Mucosa of descending colon (tissue), 3 donors: ENCODE data around the gene TMEM14A. TPM values are rescaled to one million over a fixed set of nuclear protein-coding genes. Genes with fewer than 3 reads are reported as not detected.
"Not testable (repeated sequence)": the region's sequence is repeated elsewhere in the genome, so short reads cannot be mapped to it uniquely, and the experiment has no call there.

ENCODE experiments used
- ATAC-seq: fragments of 200-7000 bp; cut with Tn5 transposase; one replicate; pipeline ENCODE4 v1.9.1; 2020; ENCODE audit warnings: mild to moderate bottlenecking, moderate library complexity
- DNase-seq, 3 donors: peaks; one replicate each; pipeline ENCODE4 v3.0.0-alpha.2; 2020
- H3K36me3 ChIP-seq: fragments of 200-600 bp; one replicate; pipeline ENCODE4 v1.8.0; 2021; ENCODE audit warnings: low read depth, mild to moderate bottlenecking
- H3K4me1 ChIP-seq: fragments of 200-600 bp; one replicate; pipeline ENCODE4 v1.8.0; 2021; ENCODE audit warnings: low read depth, mild to moderate bottlenecking
- H3K4me3 ChIP-seq: fragments of 200-600 bp; one replicate; pipeline ENCODE4 v1.8.0; 2021; ENCODE audit warnings: mild to moderate bottlenecking
- H3K9me3 ChIP-seq: fragments of 200-600 bp; one replicate; pipeline ENCODE4 v1.8.0; 2021; ENCODE audit warnings: mild to moderate bottlenecking
- intact Hi-C, 2 donors: fragments of 100-400 bp; cut with DNase I in 1 of 2; cut with micrococcal nuclease in 1 of 2; formaldehyde crosslinking; loops; one replicate each; pipeline versions ENCODE4 v1.11.0 to v1.11.1; 2022; cut with DNase I, micrococcal nuclease
- total RNA-seq, 3 donors: library from RNA; stranded (reverse); fragmentation: NEBNext Ultra II Directional in 2 of 3; extraction: Animal tissue kit (Norgen Biotek cat#: 25700) in 2 of 3; gene quantifications; one replicate each; pipeline versions ENCODE4 v1.2.1 to v1.2.4, GENCODE V29; 2021 to 2023
- TF ChIP-seq, protein P1 (sequence below): fragments of 200-600 bp; IDR thresholded peaks from one replicate; pipeline ENCODE4 v1.8.0; 2022; ENCODE audit warnings: antibody characterized with exemption, mild to moderate bottlenecking
- donor health status: DM: no; HTN: no; CAD: no; lungs with moderate emphysema.
- donor health status: DM: no; HTN: no; CAD: no.
- donor health status: DM: no; HTN: yes; CAD: no.

Gene TMEM14A
- total RNA-seq, 3 donors from 2014 or later: 14.1 to 18.5 (median 17.7) TPM

DNA sequence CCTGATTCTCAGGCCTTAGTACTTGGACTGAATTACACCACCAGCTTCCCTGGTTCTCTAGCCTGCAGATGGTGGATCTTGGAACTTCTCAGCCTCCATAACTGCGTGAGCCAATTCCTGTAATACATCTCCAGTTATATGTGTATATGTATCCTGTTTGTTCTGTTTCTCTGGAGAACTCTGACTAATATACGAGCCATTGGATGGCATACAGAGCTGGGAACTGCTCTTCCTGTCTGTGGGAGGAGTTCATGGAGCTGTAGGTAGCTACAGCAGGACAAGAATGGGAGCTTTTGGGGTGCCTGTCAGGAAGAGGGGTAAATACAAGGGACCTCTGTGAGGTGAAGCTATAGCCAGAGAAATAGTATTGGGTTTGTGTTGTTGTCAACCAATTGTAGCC lies 41.2 kb downstream of the TMEM14A start:
- no peak for ATAC-seq
- no peak for DNase-seq
- Histone ChIP-seq H3K4me3 (no peak overlapping the region), H3K4me1 (no peaks in the 10 kb centered on the region), H3K9me3 (no peaks in the 10 kb centered on the region), H3K36me3 (no peaks in the 10 kb centered on the region)
- intact Hi-C loops: no loop called here
- TF ChIP-seq, protein P1, sequence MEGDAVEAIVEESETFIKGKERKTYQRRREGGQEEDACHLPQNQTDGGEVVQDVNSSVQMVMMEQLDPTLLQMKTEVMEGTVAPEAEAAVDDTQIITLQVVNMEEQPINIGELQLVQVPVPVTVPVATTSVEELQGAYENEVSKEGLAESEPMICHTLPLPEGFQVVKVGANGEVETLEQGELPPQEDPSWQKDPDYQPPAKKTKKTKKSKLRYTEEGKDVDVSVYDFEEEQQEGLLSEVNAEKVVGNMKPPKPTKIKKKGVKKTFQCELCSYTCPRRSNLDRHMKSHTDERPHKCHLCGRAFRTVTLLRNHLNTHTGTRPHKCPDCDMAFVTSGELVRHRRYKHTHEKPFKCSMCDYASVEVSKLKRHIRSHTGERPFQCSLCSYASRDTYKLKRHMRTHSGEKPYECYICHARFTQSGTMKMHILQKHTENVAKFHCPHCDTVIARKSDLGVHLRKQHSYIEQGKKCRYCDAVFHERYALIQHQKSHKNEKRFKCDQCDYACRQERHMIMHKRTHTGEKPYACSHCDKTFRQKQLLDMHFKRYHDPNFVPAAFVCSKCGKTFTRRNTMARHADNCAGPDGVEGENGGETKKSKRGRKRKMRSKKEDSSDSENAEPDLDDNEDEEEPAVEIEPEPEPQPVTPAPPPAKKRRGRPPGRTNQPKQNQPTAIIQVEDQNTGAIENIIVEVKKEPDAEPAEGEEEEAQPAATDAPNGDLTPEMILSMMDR: no peak

DNA sequence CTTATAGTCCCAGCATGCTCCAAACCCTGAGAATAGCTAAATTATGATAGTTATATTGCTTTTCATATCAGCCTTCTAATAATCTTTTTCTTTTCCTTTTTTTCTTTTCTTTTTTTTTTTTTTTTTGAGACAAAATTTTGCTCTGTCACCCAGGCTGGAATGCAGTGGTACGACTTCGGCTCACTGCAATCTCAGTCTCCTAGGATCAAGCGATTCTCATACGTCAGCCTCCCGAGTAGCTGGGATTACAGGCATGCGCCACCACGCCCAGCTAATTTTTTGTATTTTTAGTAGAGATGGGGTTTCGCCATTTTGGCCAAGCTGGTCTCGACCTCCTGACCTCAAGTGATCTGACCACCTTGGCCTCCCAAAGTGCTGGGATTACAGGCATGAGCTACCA lies 43.8 kb downstream of the TMEM14A start:
- ATAC-seq, intact Hi-C loops, H3K4me1 ChIP-seq, H3K4me3 ChIP-seq, H3K9me3 ChIP-seq, DNase-seq, H3K36me3 ChIP-seq: not testable (repeated sequence)

DNA sequence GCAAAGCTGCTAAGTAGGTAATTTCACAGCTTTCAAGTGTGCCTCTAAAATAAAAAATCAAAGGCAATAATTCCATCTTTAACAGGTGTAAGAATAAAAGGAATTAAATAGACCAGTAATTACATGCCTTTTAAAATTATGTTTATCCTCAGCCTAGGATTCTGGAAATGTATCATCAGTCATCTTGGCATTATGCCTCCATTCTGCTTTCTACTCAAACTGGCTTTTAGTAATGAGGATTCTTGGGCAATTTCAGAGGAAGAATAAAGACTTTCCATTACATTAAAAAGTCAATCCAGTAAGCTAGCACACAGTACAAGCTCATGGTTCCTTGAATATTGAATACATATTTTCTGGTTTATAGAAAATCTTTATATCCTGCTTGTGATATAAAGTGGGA lies 47.6 kb downstream of the TMEM14A start:
- no peak for DNase-seq
- TF ChIP-seq, protein P1: no peak
- intact Hi-C loops: no loop called here
- H3K4me3 ChIP-seq: no peak overlapping the region
- ATAC-seq: no peak
- H3K9me3 ChIP-seq: no peaks in the 10 kb centered on the region
- peaks cover under 1% of the 10 kb centered on the region for H3K4me1 ChIP-seq
- H3K36me3 ChIP-seq: no peaks in the 10 kb centered on the region

DNA sequence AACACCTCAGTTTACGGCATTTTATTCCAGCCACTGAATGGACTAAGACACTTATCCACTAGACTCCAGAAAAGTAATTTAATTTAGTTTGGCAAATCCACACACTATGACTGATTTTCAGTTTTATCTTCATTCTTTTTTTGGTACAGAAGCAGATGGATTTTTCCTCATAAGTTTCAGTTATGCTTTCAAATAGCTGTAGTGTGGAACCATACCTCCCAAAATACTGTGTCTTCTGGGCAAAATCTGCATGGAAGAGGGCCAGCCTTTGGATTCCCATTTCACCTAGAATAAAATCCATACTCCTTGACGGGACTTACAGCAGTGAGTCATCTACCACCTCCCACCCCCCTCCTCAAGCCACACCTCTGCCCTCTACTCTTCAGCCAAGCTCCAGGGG lies 49.4 kb downstream of the TMEM14A start:
- H3K4me3 ChIP-seq: no peak overlapping the region
- H3K4me1 ChIP-seq: peaks cover 9% of the 10 kb centered on the region
- ATAC-seq: no peak
- TF ChIP-seq, protein P1: no peak
- intact Hi-C loops: no loop called here
- H3K36me3 ChIP-seq: no peaks in the 10 kb centered on the region
- H3K9me3 ChIP-seq: no peaks in the 10 kb centered on the region
- no peak for DNase-seq

DNA sequence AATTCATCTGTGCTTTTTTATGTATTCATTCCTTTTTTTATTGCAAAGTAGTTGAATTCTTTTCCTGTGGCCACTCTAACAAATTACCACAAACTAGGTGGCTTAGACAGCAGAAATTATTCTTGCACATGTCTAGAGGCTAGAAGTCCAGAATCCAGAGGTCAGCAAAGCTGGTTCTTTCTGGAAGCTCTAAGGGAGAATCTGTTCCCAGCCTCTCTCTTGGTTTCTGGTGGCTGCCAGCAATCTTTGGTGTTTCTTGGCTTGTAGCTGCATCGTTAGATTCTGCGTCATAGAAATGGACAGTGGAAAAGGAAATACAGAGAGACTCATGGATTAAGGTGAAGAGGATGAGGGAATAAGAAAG lies 53.1 kb downstream of the TMEM14A start:
- DNase-seq (no peak), ATAC-seq (no peak)
- intact Hi-C loops: no loop called here
- no peaks in the 10 kb centered on the region for H3K9me3 ChIP-seq
- H3K4me3 ChIP-seq: no peak overlapping the region
- H3K36me3 ChIP-seq: no peaks in the 10 kb centered on the region
- TF ChIP-seq, protein P1: no peak
- H3K4me1 ChIP-seq: peaks cover 14% of the 10 kb centered on the region

DNA sequence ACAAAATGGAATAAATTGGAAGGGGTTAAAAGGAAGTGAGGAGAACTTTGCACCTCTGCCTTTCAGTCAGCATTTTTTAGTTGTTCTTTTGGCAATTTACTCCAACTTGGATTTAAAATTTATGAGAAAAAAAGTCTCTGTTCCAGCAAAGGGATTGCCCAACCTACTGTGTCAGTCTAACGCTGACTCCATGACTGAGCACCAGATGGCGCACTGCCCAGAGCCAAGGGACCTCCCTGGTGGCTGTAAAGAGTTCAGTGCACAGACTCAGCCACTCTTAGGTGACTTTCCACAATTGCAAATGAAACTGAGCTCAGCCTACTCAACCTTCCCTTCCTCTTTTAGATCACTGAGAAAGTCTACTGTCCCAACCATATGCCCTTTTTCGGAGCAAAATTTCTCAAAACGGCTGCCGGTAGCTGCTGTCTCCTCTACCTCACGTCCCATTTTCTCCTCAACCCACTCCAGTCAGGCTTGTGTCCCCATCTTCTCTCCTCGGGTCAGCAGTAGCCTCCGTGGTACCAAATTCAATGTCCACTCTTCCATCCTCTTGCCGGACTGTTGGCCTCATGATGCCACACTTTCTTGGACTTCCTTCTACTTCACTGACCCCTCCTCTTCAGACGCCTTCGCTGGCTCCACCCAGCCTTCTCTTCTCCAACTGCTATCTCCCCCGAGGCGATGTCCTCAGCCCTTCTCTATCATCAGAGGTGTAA lies 53.7 kb downstream of the TMEM14A start:
- Histone ChIP-seq H3K36me3 (no peaks in the 10 kb centered on the region), H3K4me3 (no peak overlapping the region), H3K4me1 (peaks cover 14% of the 10 kb centered on the region), H3K9me3 (no peaks in the 10 kb centered on the region)
- intact Hi-C loops: no loop called here
- peak; percentile 84 to 87 (median 86) for DNase-seq
- ATAC-seq: peak; percentile 86
- TF ChIP-seq, protein P1: peak; percentile 52
